Activated CD4-positive, alpha-beta memory T cell treated with anti-CD3 and anti-CD28 coated beads for 36 hours (primary cell): ENCODE measurements around the gene PFDN1. TPM values are rescaled to one million over a fixed set of nuclear protein-coding genes. Genes with fewer than 3 reads are reported as not detected.

Source experiments
- CTCF ChIA-PET: fragments of 350-600 bp; sonication (Branson Sonifier 250); formaldehyde crosslinking; loops from one replicate; lab custom pipeline; 2021; ENCODE audit warnings: antibody characterized with exemption, inconsistent platforms; lab: Charles Lee
- POLR2A ChIA-PET: fragments of 350-600 bp; sonication (Branson Sonifier 250); formaldehyde crosslinking; loops from one replicate; lab custom pipeline; 2021; ENCODE audit warnings: antibody characterized with exemption; lab: Charles Lee
- DNase-seq: peaks from one replicate; pipeline ENCODE4 v3.0.0-alpha.2; 2020
- H3K27ac Mint-ChIP-seq: one replicate; pipeline ENCODE4 v1.8.0; 2021; ENCODE audit warnings: mixed read lengths
- H3K27me3 Mint-ChIP-seq: one replicate; pipeline ENCODE4 v1.8.0; 2021; ENCODE audit warnings: mixed read lengths
- H3K36me3 Mint-ChIP-seq: one replicate; pipeline ENCODE4 v1.8.0; 2021; ENCODE audit warnings: mixed read lengths
- H3K4me1 Mint-ChIP-seq: one replicate; pipeline ENCODE4 v1.8.0; 2021; ENCODE audit warnings: low read depth, mixed read lengths
- H3K4me3 Mint-ChIP-seq: one replicate; pipeline ENCODE4 v1.8.0; 2021; ENCODE audit warnings: mild to moderate bottlenecking, mixed read lengths
- H3K9me3 Mint-ChIP-seq: one replicate; pipeline ENCODE4 v1.8.0; 2021; ENCODE audit warnings: mixed read lengths
- intact Hi-C: fragments of 100-400 bp; cut with micrococcal nuclease; formaldehyde crosslinking; loops from one replicate; pipeline ENCODE4 v1.15.1; 2023
- total RNA-seq, 2 experiments: library from RNA; stranded (reverse); gene quantifications; one replicate each; pipeline ENCODE4 v1.2.3, GENCODE V29; 2021

The PFDN1 gene
- total RNA-seq, 2 experiments from 2014 or later: 50.1 to 54.6 TPM

DNA sequence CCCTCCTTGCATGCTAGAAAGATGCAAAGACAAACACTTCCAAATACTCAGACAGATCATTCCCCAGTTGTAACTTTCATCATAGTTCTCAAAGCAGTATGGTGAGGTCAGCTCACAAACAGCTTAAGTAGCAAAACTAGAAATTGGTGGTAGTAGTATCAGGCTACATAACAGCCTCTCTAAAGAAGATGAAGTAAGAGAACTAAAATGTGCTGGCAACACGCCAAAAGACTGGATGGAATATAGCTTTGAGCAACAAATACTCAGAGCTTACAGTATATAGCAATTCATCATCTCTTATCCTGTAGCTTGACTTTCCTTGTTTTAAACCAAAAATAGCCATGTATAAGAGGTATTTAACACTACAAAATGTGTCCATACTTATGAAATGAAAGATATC lies 7.5 kb downstream of the PFDN1 start:
- no peaks in the 10 kb centered on the region for H3K9me3 Mint-ChIP-seq
- no peaks in the 10 kb centered on the region for H3K27me3 Mint-ChIP-seq
- H3K4me1 Mint-ChIP-seq: peaks cover 62% of the 10 kb centered on the region
- no peak overlapping the region for H3K27ac Mint-ChIP-seq
- DNase-seq: peak; percentile 25
- intact Hi-C loops: no loop called here
- POLR2A ChIA-PET: no interaction called here
- CTCF ChIA-PET: interaction anchor here (1.1 to 1.3 kb wide), 3 partner anchors 51 to 57 kb away, joined by 3 to 4 read pairs (median 4); partner anchors contain the start of gene HBEGF
- H3K36me3 Mint-ChIP-seq: peaks cover 19% of the 10 kb centered on the region
- H3K4me3 Mint-ChIP-seq: no peak overlapping the region

DNA sequence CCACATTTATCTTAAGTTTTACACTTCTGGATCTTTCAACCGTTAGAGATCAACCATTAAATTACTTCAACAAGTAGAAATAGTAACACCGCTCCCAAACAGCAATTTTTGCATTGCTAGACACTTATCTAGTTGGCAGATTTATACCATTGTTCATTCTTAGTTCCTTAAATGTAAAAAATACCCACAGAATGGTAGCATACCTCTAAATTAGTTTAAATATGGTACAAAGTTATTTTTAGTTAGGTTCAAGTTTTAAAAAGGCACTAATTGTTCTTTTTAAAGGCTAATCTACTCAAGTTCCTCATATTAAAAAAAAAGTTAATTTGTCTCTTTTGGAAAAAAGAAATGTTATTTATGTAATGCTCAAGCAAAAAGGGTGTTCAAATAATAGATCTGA lies 8.1 kb downstream of the PFDN1 start:
- Mint-ChIP-seq H3K36me3 (peaks cover 15% of the 10 kb centered on the region), H3K27ac (no peak overlapping the region), H3K4me1 (peaks cover 58% of the 10 kb centered on the region), H3K9me3 (no peaks in the 10 kb centered on the region), H3K4me3 (no peak overlapping the region), H3K27me3 (no peaks in the 10 kb centered on the region)
- intact Hi-C loops: no loop called here
- DNase-seq: no peak
- ChIA-PET POLR2A (no interaction called here), CTCF (interaction anchor here (1.1 kb wide), 1 partner anchor 57 kb away, joined by 3 read pairs; no protein-coding TSS in a partner anchor)

GRCh38 chr5:140293849-140294100 lies 9.1 kb downstream of the PFDN1 start:
- CTCF ChIA-PET: no interaction called here
- intact Hi-C loops: no loop called here
- no peaks in the 10 kb centered on the region for H3K27me3 Mint-ChIP-seq
- no peak overlapping the region for H3K4me3 Mint-ChIP-seq
- H3K27ac Mint-ChIP-seq: no peak overlapping the region
- peaks cover 63% of the 10 kb centered on the region for H3K4me1 Mint-ChIP-seq
- peaks cover 9% of the 10 kb centered on the region for H3K36me3 Mint-ChIP-seq
- POLR2A ChIA-PET: no interaction called here
- no peaks in the 10 kb centered on the region for H3K9me3 Mint-ChIP-seq
- DNase-seq: no peak

- Mint-ChIP-seq H3K36me3 (peaks cover 8% of the 10 kb centered on the region), H3K9me3 (no peaks in the 10 kb centered on the region), H3K27ac (peak overlapping the region; percentile 1), H3K4me3 (no peak overlapping the region), H3K27me3 (no peaks in the 10 kb centered on the region), H3K4me1 (peaks cover 62% of the 10 kb centered on the region)
- ChIA-PET POLR2A (no interaction called here), CTCF (interaction anchor here (0.7 to 1.3 kb wide), 4 partner anchors 49 to 215 kb away, joined by 3 to 6 read pairs (median 4); partner anchors contain the start of gene HBEGF)
- DNase-seq: no peak
- intact Hi-C loops: no loop called here
Measured at GRCh38 chr5:140293091-140293848, 9.6 kb downstream of the PFDN1 start.

DNA sequence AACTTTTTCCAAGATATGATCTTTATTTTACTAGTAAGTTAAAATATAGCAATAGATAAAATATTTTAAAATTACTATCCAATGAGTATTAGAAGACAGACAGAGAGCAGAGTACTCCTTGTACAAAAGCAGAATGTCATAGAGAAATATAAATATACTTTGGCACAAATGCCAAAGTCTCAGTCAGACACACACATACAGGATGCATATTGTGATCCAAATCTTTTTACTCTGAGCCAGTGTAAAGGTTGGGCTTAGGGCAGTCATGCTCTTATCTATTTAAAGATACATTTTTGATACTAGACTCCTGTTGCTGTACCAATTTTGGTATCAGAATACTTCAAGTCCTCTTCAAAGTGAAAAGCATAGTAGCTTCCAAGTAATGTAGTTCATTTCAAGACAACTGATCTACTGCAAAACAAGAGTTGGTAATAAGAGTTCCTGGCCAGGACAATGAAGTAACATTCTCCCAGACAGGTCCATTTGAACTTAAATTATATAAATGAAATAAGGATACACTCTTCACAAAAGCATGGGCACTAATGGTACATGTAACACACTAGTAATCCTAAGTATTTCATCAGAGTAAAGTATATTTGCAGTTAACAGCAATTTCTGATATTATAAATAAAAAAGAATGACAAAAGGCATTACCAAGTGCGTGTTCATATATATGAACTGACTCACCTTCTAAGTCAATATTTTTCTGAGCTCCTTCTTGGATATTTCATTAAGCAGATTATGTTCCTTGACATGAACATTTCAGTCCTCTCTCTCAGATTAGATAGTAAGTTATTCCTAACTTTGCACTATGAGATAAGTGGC lies 10.5 kb downstream of the PFDN1 start:
- Mint-ChIP-seq H3K9me3 (no peaks in the 10 kb centered on the region), H3K4me3 (no peak overlapping the region), H3K27ac (peak overlapping the region; percentile 1), H3K27me3 (no peaks in the 10 kb centered on the region), H3K36me3 (peaks cover 5% of the 10 kb centered on the region), H3K4me1 (peaks cover 59% of the 10 kb centered on the region)
- no peak for DNase-seq
- POLR2A ChIA-PET: no interaction called here
- CTCF ChIA-PET: interaction anchor here (1.1 to 1.3 kb wide), 3 partner anchors 48 to 59 kb away, joined by 4 to 6 read pairs (median 4); partner anchors contain the start of gene HBEGF
- intact Hi-C loops: no loop called here

DNA sequence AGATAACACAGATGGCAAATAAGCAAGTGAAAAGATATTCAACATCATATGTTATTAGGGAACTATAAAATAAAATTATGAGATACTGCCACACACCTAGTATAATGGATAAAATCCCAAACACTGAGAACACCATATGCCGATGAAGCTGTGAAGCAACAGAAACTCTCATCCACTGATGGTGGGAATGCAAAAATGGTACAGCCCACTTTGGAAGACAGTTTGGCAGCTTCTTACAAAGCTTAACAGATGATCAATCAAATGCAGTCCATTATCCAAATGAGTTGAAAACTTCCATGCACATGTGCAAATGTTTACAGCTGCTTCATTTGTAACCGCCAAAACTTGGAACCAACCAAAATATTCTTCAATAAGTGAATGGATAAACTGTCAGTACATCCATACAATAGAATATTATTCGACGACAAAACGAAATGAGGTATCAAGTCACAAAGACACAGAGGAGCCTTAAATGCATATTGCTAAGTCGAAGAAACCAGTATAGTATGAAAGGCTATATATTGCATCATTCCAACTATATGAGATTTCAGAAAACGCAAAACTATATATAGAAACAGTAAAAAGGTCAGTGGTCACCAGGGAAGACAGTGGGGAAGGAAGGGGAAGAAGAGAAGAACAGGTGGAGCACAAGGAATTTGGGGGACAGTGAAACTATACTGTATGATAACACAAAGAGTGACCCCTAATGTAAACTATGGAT lies 14.9 kb downstream of the PFDN1 start:
- POLR2A ChIA-PET: no interaction called here
- H3K9me3 Mint-ChIP-seq: no peaks in the 10 kb centered on the region
- CTCF ChIA-PET: no interaction called here
- no peaks in the 10 kb centered on the region for H3K36me3 Mint-ChIP-seq
- intact Hi-C loops: no loop called here
- DNase-seq: no peak
- no peak overlapping the region for H3K27ac Mint-ChIP-seq
- no peaks in the 10 kb centered on the region for H3K27me3 Mint-ChIP-seq
- H3K4me3 Mint-ChIP-seq: no peak overlapping the region
- H3K4me1 Mint-ChIP-seq: peaks cover 28% of the 10 kb centered on the region

DNA sequence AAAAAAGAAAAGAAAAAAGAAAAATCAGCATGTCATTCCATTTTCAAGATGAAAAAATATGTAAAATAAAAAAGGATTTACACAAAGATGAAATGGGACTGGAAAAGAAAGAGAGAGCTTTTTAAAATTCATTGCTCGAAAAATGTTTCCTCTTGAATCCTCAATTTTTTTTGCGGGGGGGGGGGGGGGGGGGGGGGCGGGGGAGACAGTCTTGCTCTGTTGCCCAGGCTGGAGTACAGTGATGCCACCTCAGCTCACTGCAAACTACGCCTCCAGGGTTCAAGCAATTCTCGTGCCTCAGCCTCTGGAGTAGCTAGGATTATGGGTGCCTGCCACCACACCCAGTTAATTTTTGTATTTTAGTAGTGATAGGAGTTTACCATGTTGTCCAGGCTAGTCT lies 16.5 kb downstream of the PFDN1 start:
- peaks cover 20% of the 10 kb centered on the region for H3K4me1 Mint-ChIP-seq
- no peaks in the 10 kb centered on the region for H3K27me3 Mint-ChIP-seq
- intact Hi-C loops: no loop called here
- ChIA-PET POLR2A (no interaction called here), CTCF (interaction anchor here (1.0 kb wide), 1 partner anchor 47 kb away, joined by 5 read pairs; no protein-coding TSS in a partner anchor)
- DNase-seq: no peak
- H3K4me3 Mint-ChIP-seq: no peak overlapping the region
- H3K27ac Mint-ChIP-seq: no peak overlapping the region
- H3K36me3 Mint-ChIP-seq: no peaks in the 10 kb centered on the region
- H3K9me3 Mint-ChIP-seq: no peaks in the 10 kb centered on the region

DNA sequence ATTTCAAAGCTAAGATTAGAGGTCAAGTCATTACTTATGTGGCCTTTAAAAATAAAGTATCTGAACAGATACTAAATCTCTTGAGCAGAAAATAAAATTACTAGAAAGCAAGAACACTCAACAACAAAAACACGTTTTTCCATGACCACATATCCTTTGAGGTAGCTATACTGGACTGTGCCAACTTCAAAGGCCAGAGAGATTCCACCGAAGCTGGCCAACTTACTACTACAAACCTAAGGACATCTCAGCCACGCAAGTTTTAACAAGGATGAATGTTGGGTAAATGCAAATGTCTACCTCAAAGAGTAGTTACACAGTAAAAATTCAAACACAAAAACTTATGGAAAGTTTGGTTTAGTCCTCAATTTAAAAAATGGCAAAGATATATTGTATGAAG lies 18.9 kb downstream of the PFDN1 start:
- H3K9me3 Mint-ChIP-seq: no peaks in the 10 kb centered on the region
- ChIA-PET POLR2A (no interaction called here), CTCF (no interaction called here)
- H3K36me3 Mint-ChIP-seq: no peaks in the 10 kb centered on the region
- no peak overlapping the region for H3K4me3 Mint-ChIP-seq
- H3K27me3 Mint-ChIP-seq: no peaks in the 10 kb centered on the region
- intact Hi-C loops: no loop called here
- no peak for DNase-seq
- H3K27ac Mint-ChIP-seq: no peak overlapping the region
- H3K4me1 Mint-ChIP-seq: peaks cover 8% of the 10 kb centered on the region

DNA sequence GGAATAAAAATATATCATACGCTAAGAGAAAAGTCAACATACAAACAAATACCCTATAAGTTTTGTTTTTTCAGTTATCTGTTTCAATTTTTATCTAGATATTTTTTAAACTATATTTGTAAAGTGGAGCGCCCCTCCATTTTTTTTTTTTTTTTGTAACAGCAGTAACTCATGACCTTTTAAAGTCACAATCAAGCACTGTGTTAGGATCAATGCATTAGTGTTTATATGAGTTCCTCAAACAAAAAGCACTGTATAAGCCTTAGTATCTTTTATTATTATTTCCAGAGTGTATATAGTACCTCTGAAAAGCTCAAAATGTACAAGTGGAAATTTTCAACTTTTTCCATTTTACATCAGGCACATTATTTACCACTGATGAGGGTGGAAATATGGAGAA lies 20.6 kb downstream of the PFDN1 start:
- ChIA-PET CTCF (interaction anchor here (1.0 to 1.8 kb wide), 2 partner anchors 37 to 64 kb away, joined by 3 to 6 read pairs; partner anchors contain the start of gene HBEGF), POLR2A (no interaction called here)
- Mint-ChIP-seq H3K9me3 (no peaks in the 10 kb centered on the region), H3K4me1 (peaks cover 9% of the 10 kb centered on the region), H3K36me3 (peaks cover 9% of the 10 kb centered on the region), H3K4me3 (no peak overlapping the region), H3K27me3 (no peaks in the 10 kb centered on the region), H3K27ac (no peak overlapping the region)
- no peak for DNase-seq
- intact Hi-C loops: no loop called here

DNA sequence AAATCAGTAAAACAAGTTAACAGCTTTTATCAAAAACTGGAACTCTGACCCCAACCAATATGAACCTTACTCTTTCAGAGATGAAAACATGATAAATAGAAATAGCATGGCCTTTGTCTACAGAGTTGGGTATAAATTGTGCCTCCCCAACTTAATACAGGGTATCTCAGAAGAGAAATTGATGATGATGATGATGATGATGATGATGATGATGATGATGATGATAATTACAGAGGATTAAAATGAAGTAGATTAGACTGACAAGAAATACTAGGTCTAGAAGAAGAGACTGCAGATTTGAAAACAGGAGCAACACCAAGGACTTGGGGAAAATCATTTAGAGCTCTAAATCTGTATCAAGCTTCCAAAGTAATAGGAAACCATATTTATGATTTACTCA lies 27.1 kb downstream of the PFDN1 start:
- peaks cover 16% of the 10 kb centered on the region for H3K36me3 Mint-ChIP-seq
- CTCF ChIA-PET: interaction anchor here (0.7 kb wide), 1 partner anchor 33 kb away, joined by 3 read pairs; no protein-coding TSS in a partner anchor
- no peaks in the 10 kb centered on the region for H3K27me3 Mint-ChIP-seq
- intact Hi-C loops: no loop called here
- H3K4me3 Mint-ChIP-seq: no peak overlapping the region
- H3K4me1 Mint-ChIP-seq: peaks cover 14% of the 10 kb centered on the region
- H3K9me3 Mint-ChIP-seq: no peaks in the 10 kb centered on the region
- H3K27ac Mint-ChIP-seq: no peak overlapping the region
- POLR2A ChIA-PET: no interaction called here
- no peak for DNase-seq

GRCh38 chr5:140273401-140273877 lies 29.5 kb downstream of the PFDN1 start:
- DNase-seq: no peak
- H3K27ac Mint-ChIP-seq: no peak overlapping the region
- no peak overlapping the region for H3K4me3 Mint-ChIP-seq
- peaks cover 13% of the 10 kb centered on the region for H3K36me3 Mint-ChIP-seq
- H3K27me3 Mint-ChIP-seq: no peaks in the 10 kb centered on the region
- H3K4me1 Mint-ChIP-seq: peaks cover 10% of the 10 kb centered on the region
- intact Hi-C loops: no loop called here
- ChIA-PET CTCF (interaction anchor here (1.0 kb wide), 1 partner anchor 11 kb away, joined by 3 read pairs; no protein-coding TSS in a partner anchor), POLR2A (no interaction called here)
- H3K9me3 Mint-ChIP-seq: no peaks in the 10 kb centered on the region

DNA sequence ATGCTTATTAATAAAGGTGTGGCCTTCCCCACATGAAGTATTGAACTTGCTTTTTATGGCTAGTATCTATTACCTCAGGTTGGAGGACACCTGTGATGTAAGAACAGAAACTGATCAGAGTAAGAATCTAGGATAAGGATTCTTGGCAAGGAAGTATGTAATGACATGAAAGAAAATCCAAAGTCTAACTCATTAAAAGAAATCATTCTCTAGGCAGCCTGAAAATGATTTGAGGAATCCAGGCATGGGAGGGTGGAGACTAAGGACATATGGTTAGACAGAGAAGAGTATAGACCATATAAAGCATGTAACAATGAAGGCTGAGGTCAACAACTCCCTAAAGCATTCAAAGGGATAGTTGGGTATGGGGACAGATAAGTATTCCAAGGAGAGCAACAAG lies 32.9 kb downstream of the PFDN1 start:
- peaks cover 36% of the 10 kb centered on the region for H3K4me1 Mint-ChIP-seq
- no peak overlapping the region for H3K27ac Mint-ChIP-seq
- no peaks in the 10 kb centered on the region for H3K9me3 Mint-ChIP-seq
- no peak overlapping the region for H3K4me3 Mint-ChIP-seq
- ChIA-PET CTCF (no interaction called here), POLR2A (no interaction called here)
- no peaks in the 10 kb centered on the region for H3K27me3 Mint-ChIP-seq
- intact Hi-C loops: no loop called here
- peaks cover 3% of the 10 kb centered on the region for H3K36me3 Mint-ChIP-seq
- no peak for DNase-seq
